ENCODE data around the gene GFRA4. TPM values are rescaled to one million over a fixed set of nuclear protein-coding genes. Genes with fewer than 3 reads are reported as not detected.

The GFRA4 gene
- not detected for total RNA-seq

- ATAC-seq (ENCODE audit: low FRiP score in 2 of 2) (no peak), DNase-seq (no peak)
- Histone ChIP-seq H3K4me1 (peaks cover 0 to 14% (median 5%) of the 10 kb centered on the region in 4 donors), H3K36me3 (no peaks in the 10 kb centered on the region), H3K27me3 (peaks cover 0 to 26% (median 15%) of the 10 kb centered on the region in 4 donors), H3K9me3 (no peaks in the 10 kb centered on the region), H3K4me3 (no peak within 1 kb of the TSS), H3K27ac (no peak within 1 kb of the TSS)
- TF ChIP-seq POLR2AphosphoS5 (IDR thresholded peaks at IDR 0.05) (no peak), CTCF (IDR thresholded peaks at IDR 0.05) (no peak), POLR2A (IDR thresholded peaks at IDR 0.05) (no peak), EP300 (IDR thresholded peaks at IDR 0.05) (no peak)
- WGBS, 2 donors: 58 to 63% methylated on average over 18 of the region's 19 CpGs
These were observed at the start of gene GFRA4 for GRCh38 chr20:3663031-3663701. Gene GFRA4 (minus strand): TSS chr20:3663399. CDS start chr20:3663399, 0 bp downstream.

- TF ChIP-seq CTCF (IDR thresholded peaks at IDR 0.05) (no peak), POLR2AphosphoS5 (IDR thresholded peaks at IDR 0.05) (peak in 1 of 2 donors; percentile 22), EP300 (IDR thresholded peaks at IDR 0.05) (no peak), POLR2A (IDR thresholded peaks at IDR 0.05) (peak in 1 of 4 donors; percentile 48)
- ATAC-seq (ENCODE audit: low FRiP score in 2 of 2): peak; percentile 56 to 77
- H3K9me3 ChIP-seq: no peaks in the 10 kb centered on the region
- DNase-seq: peak in 1 of 2 donors; percentile 83
- H3K27me3 ChIP-seq: no peaks in the 10 kb centered on the region
- H3K4me1 ChIP-seq: peaks cover 8 to 23% (median 14%) of the 10 kb centered on the region in 4 donors
- H3K27ac ChIP-seq: peak within 1 kb of the TSS in 1 of 4 donors; percentile 6
- 66 to 82% methylated on average over 12 to 15 of the region's 15 CpGs for WGBS, 2 donors
- no peaks in the 10 kb centered on the region for H3K36me3 ChIP-seq
- H3K4me3 ChIP-seq: peak within 1 kb of the TSS in 3 of 4 donors; percentile 8 to 29 (median 18)
These were observed 49.2 kb upstream of the GFRA4 start, which contains the start of gene SIGLEC1 for GRCh38 chr20:3712279-3712873. Gene SIGLEC1 (minus strand): TSS chr20:3712600. CDS start chr20:3707128, 5,472 bp downstream.

- peak overlapping the region in 1 of 4 donors; percentile 6 for H3K27ac ChIP-seq
- WGBS, 2 donors: 68 to 70% methylated on average over 4 of the region's 4 CpGs
- no peaks in the 10 kb centered on the region for H3K9me3 ChIP-seq
- H3K4me3 ChIP-seq: peak overlapping the region in 3 of 4 donors; percentile 8 to 29 (median 18)
- H3K27me3 ChIP-seq: no peaks in the 10 kb centered on the region
- ATAC-seq (ENCODE audit: low FRiP score in 2 of 2) (peak in 1 of 2 donors; percentile 54), DNase-seq (no peak)
- no peaks in the 10 kb centered on the region for H3K36me3 ChIP-seq
- TF ChIP-seq EP300 (IDR thresholded peaks at IDR 0.05): no peak
- TF ChIP-seq POLR2A (IDR thresholded peaks at IDR 0.05): peak in 1 of 4 donors; percentile 26
- peaks cover 8 to 23% (median 14%) of the 10 kb centered on the region in 4 donors for H3K4me1 ChIP-seq
These were observed 48.3 kb upstream of the GFRA4 start for GRCh38 chr20:3711484-3711941.

GRCh38 chr20:3710703-3711483 lies 47.7 kb upstream of the GFRA4 start:
- TF ChIP-seq EP300 (IDR thresholded peaks at IDR 0.05) (no peak), POLR2AphosphoS5 (IDR thresholded peaks at IDR 0.05) (no peak), POLR2A (IDR thresholded peaks at IDR 0.05) (no peak), CTCF (IDR thresholded peaks at IDR 0.05) (peak; percentile 88 to 97 (median 92))
- peak overlapping the region in 1 of 4 donors; percentile 57 for H3K27ac ChIP-seq
- H3K4me3 ChIP-seq: peak overlapping the region in 2 of 4 donors; percentile 8 to 29
- peak; percentile 72 to 94 for DNase-seq
- 32 to 55% methylated on average over 9 to 17 of the region's 18 CpGs for WGBS, 2 donors
- no peaks in the 10 kb centered on the region for H3K36me3 ChIP-seq
- no peaks in the 10 kb centered on the region for H3K9me3 ChIP-seq
- peak in 1 of 2 donors; percentile 79 for ATAC-seq (ENCODE audit: low FRiP score in 2 of 2)
- H3K27me3 ChIP-seq: no peaks in the 10 kb centered on the region
- peaks cover 8 to 23% (median 14%) of the 10 kb centered on the region in 4 donors for H3K4me1 ChIP-seq

All from upper lobe of left lung (tissue), 6 donors.